C4-2B (cell line): ENCODE measurements around the gene CEP350.

Experiments
- ZFX ChIP-seq: fragments of 450-650 bp; IDR thresholded peaks from 2 replicates; pipeline ENCODE4 v1.6.1; 2017
- TF ChIP-seq, protein P1 (sequence below): fragments of 450-650 bp; conservative IDR thresholded peaks from 2 replicates; pipeline ENCODE4 v1.5.1; 2017; ENCODE audit warnings: mild to moderate bottlenecking

DNA sequence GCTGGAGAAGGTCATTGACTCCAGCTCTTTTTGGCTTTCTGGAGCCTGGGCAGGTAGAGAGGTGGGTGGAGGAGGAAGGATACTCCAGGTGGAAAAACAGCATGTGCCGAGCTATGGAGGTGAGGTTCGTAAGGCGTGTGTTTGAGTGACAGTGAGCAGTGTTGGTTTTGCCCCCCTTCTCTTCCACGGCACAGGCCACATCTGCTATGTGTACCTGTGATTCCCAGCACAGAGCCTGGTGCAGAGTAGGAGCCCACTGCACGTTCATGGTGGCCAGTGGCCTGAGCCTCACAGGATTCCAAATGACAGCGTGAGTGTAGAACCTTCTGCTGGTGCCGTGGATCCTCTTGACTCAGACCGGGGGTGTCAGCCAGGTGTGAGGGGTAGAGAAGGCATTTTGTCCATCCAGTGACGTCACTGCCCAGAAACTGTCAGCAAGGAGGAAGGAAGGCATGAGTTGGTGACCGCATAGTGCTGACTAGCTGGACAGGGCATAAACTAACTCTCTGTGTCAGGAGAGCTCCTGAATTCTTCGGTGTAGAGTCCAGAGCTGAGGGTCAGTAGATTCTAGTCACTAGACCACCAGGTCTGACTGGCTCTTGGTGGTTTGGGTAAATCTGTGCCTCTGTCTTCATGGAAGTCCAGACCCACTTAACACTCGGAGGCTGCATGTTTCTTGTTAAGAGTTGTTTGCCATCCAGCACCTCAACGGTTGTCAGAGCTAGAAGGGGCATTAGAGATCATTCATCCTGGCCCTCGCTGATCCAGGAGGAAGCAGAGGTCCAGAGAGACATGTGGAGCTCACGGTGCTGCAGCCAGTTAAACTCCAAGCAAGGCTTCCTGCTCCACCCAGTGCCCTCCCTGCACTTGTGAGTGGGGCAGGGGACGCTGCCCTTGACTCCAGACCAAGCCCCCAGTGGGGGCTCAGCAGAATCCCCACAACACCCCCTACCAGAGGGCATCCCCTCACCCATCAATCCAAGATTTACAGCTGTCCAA is 203.8 kb downstream of the CEP350 start:
- TF ChIP-seq, protein P1, sequence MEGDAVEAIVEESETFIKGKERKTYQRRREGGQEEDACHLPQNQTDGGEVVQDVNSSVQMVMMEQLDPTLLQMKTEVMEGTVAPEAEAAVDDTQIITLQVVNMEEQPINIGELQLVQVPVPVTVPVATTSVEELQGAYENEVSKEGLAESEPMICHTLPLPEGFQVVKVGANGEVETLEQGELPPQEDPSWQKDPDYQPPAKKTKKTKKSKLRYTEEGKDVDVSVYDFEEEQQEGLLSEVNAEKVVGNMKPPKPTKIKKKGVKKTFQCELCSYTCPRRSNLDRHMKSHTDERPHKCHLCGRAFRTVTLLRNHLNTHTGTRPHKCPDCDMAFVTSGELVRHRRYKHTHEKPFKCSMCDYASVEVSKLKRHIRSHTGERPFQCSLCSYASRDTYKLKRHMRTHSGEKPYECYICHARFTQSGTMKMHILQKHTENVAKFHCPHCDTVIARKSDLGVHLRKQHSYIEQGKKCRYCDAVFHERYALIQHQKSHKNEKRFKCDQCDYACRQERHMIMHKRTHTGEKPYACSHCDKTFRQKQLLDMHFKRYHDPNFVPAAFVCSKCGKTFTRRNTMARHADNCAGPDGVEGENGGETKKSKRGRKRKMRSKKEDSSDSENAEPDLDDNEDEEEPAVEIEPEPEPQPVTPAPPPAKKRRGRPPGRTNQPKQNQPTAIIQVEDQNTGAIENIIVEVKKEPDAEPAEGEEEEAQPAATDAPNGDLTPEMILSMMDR: no peak
- TF ChIP-seq ZFX: no peak
